AG09309 (cell line): ENCODE measurements around the gene STARD3NL.
A peak's percentile ranks its signal among the peaks of the same experiment; 100 is the strongest.

Experiments
- DNase-seq: peaks from one replicate; pipeline ENCODE4 v3.0.0-alpha.2; 2010; ENCODE audit warnings: low read depth
- H3K4me3 ChIP-seq: 2 replicates; pipeline ENCODE4 v1.5.1; 2011; ENCODE audit warnings: mild to moderate bottlenecking, low read depth, low read length, moderate library complexity; ENCODE audit not compliant: control insufficient read depth
- TF ChIP-seq, protein P1 (sequence below): IDR thresholded peaks from 2 replicates; pipeline ENCODE4 v1.5.1; 2011; ENCODE audit warnings: mild to moderate bottlenecking, low read depth, low read length, inconsistent platforms; ENCODE audit not compliant: insufficient read depth, control insufficient read depth; ENCODE audit errors: missing control alignments

Gene STARD3NL

DNA sequence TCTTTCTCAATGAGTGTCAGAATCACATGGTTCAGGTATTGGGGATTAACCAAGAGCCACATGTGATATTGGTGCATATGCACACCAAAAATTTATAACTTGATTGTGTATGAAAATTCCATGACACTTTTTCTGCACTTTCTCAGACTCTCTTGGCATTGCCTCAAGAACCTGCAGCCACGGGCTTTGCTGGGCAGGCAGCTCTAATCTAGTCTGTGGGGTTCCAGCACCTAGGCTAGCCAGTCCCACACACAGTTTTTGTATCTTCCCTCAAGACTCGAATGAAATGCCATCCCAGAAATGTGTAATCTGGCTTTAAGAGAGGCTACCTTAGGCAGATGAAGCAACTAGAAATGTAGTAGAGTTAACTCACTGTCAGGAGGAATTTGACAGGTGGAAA lies 21.7 kb downstream of the STARD3NL start:
- no peak for DNase-seq
- H3K4me3 ChIP-seq = no peak overlapping the region
- TF ChIP-seq, protein P1, sequence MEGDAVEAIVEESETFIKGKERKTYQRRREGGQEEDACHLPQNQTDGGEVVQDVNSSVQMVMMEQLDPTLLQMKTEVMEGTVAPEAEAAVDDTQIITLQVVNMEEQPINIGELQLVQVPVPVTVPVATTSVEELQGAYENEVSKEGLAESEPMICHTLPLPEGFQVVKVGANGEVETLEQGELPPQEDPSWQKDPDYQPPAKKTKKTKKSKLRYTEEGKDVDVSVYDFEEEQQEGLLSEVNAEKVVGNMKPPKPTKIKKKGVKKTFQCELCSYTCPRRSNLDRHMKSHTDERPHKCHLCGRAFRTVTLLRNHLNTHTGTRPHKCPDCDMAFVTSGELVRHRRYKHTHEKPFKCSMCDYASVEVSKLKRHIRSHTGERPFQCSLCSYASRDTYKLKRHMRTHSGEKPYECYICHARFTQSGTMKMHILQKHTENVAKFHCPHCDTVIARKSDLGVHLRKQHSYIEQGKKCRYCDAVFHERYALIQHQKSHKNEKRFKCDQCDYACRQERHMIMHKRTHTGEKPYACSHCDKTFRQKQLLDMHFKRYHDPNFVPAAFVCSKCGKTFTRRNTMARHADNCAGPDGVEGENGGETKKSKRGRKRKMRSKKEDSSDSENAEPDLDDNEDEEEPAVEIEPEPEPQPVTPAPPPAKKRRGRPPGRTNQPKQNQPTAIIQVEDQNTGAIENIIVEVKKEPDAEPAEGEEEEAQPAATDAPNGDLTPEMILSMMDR = no peak

DNA sequence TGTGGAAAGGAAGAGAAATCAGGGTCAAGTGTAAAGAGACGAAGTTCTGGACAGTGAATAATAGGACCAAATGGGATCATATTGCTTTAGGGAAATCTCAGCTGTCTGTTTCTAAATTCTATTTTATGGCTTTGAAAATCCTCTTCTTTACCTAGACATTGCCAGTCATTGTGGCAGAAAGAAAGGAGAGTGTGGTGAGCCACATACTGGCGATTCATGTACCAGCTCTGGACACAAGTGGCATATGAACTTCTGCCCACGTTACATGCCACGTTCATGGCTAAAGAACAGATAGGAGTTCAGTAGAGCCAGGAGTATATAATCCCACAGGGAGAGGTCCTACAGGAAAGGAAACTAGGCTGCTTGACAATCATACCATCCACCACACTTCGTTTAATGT lies 28.0 kb downstream of the STARD3NL start:
- DNase-seq = no peak
- TF ChIP-seq, protein P1 = no peak
- H3K4me3 ChIP-seq = no peak overlapping the region

DNA sequence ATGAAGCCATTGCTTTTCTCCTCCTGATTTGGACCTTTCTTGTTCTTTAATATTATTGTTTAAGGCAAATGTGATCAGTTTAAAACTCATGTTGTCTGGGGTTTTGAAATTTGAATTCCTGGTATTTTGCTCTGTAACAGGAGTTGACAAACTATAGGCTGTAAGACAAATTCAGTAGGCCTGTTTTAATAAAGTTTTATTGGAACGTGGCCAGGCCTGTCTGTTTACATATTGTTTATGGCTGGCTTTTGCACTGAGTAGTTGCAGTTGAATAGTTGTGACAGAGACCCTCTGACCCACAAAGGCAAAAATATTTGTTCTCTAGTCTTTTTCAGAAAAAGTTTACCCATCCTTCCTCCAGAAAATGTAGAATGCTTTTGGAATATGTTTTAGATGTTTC lies 29.8 kb downstream of the STARD3NL start:
- no peak overlapping the region for H3K4me3 ChIP-seq
- DNase-seq = no peak
- TF ChIP-seq, protein P1 = no peak

DNA sequence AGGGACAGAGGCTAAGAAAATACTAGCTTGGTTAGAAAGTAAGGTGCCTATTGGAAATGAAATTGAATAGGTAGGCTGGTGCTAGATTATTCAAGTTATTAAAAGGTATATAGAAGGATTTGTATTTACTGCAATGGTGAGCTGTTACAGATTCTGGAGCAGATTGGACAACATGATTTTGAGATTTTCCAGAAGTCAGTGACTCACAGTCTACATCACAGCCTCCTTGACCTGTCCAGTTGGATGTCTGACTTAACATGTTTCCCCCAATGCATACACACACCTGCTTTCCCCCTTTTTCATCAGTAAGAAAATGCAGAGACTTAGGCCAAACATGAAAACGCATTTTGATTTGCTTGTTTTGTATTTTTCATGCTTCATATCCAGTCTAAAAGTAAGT lies 33.4 kb downstream of the STARD3NL start:
- TF ChIP-seq, protein P1 = no peak
- no peak for DNase-seq

DNA sequence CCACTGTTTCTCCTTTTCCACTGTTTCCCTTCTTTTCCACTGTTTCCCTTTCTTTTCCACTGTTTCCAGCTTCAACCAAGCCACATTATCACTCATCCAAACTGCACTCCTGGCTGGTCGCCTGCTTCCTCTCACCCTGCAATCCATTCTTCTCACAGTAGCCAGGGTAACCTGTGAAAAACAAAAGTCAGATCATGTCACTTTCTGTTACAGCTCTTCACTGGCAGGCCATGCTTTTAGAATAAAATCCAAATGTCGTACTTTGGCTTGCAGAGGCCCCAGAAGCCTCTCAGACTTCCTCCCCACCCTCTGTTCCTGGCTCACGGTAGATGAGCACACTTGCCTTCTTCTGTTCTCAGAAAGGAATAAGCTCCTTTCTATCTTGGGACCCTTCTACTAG lies 33.9 kb downstream of the STARD3NL start:
- no peak for DNase-seq
- TF ChIP-seq, protein P1 = no peak
- H3K4me3 ChIP-seq = no peak overlapping the region

More for the DNA sequence above, 33.4 kb downstream of the STARD3NL start:
- no peak overlapping the region for H3K4me3 ChIP-seq

DNA sequence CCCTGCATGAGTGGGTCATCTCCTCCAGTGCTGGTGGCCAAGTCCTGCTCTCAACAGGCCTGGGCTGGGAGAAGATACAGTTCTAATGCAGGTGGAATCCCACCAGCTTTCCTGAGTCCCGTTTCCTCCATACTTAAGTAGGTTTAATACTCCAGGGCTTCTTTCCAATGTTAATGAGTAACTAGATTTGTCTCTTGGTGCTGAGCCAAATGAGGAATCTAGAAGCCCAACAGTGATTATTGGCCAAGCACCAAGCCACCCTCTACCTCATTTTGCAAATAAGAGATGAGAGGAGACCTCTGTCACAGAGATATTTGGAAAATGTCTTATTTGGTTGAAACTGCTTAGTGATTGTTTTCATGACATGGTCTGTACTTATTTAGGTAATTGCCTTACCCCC lies 37.1 kb downstream of the STARD3NL start:
- TF ChIP-seq, protein P1 = peak; percentile 4
- no peak for DNase-seq
- no peak overlapping the region for H3K4me3 ChIP-seq
